OCI-LY3 (cell line): Measurements from ENCODE around the gene SLC2A11.

Experiments used
- CTCF ChIP-seq: fragments of 200-600, 300-600 bp; sonication (generic); IDR thresholded peaks from 2 replicates; pipeline ENCODE4 v1.5.1; 2014; ENCODE audit warnings: antibody characterized with exemption, low read length, low read depth
- EZH2phosphoT487 ChIP-seq: fragments of 200-600 bp; shearing (Covaris generic); IDR thresholded peaks from 2 replicates; pipeline ENCODE4 v1.6.1; 2018; ENCODE audit warnings: antibody characterized with exemption, mixed run types, low read depth

DNA sequence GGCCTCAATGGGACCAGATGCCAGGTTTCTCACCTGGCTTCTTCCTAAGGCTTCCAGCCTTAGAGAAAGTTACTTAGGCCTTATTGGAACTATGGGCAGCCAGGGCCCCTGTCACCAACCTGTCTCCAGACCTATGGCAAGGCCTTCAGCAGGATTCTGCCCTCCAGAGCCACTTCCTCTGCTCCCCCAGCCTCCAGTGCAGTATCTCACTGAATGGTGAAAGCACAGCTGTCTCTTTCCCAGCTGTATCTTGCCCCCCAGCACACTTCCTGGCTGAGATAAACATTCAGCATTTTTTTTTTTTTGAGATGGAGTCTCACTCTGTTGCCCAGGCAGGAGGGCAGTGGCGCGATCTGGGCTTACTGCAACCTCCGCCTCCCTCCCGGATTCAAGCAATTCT is 1.5 kb downstream of the SLC2A11 start:
- TF ChIP-seq EZH2phosphoT487 (no peak), CTCF (no peak)
